GM18511 (cell line): ENCODE measurements around the gene KDM4C.

Experiments
- ATAC-seq: cut with Tn5 transposase; IDR thresholded peaks from one replicate; pipeline ENCODE4 v1.9.1; 2021; ENCODE audit warnings: mild to moderate bottlenecking, moderate library complexity; ENCODE audit not compliant: unreplicated experiment

The KDM4C gene

DNA sequence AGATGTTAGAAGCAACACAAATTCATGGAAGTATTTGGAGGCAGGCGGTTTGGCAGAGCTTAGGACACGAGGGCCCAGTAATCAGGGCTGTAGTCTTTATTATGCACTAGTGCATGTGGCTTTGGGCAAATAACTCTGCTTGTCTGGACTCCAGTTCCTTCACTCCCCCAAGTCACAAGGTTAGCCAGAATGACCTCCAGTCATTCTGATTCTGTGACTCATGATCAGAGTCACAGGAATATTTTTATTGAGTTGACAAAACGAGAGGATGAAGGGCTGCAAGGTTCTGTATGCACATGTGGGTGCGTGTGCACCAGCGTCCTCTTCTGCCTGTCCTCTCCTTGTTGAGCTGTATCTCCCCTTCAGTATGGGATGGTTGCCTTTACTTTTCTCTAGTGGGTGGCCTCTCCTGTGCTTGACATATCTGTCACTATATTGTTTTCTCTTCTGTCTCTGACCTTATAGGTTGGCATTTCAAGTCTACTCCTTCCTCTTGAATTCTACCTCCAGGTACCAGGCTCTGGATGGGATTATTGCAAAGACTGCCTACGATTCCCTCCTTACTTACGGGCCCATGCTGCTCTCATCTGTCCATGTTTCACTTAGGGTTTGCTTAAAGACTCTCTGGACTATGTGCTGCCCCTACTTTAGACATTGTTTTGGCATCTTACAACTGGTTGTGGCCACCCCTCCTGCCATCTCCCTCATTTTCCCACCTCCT, 94.6 kb downstream of the KDM4C start:
- no peak for ATAC-seq

DNA sequence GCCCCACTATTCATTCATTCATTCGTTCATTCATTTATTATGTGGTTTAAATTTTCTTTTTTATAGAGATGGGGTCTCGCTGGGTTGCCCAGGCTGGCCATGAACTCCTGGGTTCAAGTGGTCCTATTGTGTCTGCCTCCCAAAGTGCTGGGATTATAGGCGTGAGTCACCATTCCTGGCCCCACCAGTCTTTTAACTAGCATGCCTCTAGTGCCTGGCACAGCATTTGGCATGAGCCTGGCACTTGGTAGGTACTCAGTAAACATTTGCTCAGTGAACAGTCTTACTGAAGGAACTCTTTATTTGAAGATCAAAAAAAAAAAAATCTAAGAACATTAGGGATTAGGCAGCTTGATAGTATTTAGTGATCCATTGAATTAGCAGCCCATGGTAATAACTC, 98.1 kb downstream of the KDM4C start:
- ATAC-seq = no peak

DNA sequence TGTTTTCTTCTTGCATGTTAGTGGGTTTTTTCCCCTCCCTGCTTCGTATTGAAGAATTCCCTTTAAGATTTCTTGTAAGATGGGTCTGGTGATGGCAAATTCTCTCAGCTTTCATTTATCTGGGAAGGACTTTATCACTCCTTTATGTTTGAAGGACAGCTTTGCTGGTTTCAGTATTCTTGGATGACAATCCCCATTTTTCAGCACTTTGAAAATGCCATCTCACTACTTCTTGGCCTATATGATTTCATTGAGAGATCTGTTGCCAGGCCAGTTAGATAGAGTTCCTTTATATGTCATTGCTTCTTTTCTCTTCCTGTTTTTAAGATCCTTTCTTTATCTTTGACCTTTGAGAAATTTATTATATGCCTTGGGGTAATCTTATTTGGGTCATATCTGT, 106.3 kb downstream of the KDM4C start:
- ATAC-seq = no peak

DNA sequence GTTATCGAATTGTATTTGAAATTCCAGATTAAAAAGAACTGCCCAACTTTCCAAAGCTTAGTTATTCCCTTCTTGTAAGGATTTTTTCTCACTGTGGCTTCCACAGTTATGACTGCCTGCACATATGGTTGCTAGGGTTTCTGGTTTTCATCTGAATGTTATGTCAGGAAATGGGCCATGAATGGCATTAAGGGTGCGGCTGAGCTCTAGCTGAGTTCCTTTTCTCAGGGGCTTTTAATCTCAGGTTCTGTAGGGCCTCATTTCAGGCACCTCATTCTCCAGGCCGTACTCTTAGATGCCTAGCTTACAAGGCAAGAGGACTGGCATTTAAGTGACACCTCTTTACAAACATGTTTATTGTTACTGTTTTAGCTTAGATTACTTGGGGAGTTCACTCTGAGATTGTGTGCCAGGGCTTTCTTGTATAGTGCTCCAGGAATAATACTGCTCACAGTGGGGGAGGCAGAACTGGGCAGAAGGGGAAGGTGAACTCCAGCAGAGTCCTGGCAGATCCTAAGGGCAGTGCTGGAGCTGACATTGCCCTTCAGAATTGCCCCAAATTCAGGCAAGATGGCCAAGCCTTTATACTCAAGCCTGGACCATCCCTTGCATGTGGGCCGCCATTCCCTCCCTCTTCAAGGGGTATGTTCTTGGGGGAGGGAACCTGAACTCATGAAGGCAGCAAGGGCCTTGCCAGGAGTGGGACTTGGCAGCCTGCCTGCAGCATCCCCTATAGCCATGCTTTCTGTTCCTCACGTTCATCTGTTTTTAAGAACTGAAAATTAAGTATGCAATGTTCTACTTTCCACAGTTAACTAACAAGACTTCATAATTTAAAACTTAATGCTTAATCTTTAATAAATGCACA, 111.5 kb downstream of the KDM4C start:
- no peak for ATAC-seq

DNA sequence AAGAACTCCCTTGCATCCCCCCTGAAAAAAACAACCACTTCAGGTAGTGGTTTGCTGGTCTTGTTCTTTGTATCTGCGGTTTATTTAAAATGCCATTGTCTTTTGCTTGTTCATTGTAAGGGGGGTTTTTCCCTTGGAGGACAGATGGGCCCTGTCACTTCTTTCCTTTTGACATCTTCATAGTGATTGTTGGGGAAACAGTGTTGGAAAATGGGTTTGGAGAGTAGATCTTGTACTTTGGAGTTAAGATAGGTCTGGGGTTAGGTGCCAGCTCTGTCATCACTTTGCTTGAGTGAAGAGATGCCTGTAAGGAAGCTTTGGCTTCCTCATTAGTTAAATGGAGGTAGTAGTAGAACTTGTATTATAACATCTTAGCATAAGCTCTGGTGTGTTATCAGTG, 112.4 kb downstream of the KDM4C start:
- ATAC-seq = no peak

DNA sequence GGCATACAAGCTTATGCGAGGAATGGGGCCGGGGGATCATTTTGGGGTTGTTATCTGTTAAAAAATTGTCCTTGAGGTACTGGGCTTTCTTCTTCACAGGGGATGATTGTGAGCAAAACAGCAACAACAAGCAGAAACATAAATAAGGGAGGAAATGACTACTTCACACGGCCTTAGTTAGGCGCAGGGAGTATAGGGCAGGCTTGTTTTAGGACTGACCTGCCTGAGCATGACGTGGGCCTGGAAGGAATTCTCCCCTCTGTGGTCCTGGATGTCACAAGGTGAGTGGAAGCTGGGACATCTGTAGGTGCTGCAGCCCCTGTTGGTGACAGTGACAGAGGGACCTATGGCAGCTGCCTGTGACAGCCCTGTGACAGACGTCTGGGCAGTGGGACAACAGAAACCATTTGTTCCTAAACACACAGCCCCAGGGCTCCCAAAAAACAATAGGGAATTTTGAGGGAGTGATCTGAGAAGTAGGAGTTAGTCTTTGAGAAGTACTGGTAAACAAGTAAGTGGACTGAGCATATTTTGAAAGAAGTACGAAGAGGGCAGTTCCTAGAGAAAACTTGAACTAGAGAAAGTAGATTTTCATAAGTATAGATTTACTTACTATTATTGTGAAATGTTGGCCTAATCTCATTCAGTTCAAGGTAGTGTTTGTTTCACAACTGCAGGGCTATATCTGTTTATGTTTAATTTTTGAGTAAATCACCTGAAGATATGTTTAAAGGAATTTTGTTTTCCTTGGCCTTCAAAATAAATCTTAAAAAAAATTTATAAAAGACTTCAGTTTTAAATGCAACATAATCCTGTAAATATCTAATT, 113.1 kb downstream of the KDM4C start:
- ATAC-seq = no peak

DNA sequence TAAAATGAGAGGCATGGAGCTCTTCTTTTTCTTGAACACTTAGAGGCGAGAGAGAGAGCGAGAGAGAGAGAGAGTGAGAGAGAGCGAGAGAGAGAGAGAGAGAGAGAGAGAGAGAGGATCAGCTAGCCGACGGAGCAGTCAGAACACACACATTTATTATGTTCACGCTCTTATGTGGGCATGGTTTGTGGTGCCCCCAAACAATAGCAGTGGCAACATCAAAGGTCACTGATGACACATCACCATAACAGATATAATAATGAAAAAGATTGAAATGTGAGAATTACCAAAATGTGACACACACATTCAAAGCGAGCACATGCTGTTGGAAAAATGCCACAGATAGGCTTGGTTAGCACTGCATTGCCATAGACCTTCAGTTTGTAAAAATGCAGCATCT, 116.1 kb downstream of the KDM4C start:
- ATAC-seq = no peak

DNA sequence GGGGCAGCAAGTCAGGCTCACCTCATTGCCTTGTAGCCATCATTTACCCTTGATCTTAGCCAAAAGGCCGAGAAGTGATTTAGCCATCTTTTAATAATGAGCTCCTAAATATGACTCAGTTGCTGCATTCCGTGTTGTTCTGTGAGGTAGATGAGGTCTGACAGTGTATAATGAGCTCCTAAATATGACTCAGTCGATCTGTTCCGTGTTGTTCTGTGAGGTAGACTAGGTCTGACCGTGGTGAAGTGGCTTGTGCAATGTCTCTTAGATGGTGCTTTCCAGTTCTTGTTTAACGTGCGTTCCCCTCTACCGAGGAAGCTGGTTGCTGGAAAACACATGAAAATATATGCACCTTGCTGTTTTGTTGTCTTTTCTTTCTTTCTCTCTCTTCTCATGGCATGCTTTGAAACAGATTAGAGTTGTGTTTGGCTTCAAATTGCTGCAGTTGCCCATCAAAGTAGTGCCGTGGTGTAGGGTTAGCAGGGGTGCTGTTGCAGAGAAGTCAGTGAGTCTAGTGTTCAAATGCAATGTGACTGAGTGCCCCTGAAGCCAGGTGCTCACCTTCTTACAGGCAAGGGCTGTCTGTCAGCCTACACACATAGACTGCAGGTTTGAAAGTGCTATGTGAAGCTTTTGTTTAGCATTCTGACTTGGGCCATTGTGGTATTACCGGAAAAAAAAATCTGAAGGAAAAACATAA, 118.6 kb downstream of the KDM4C start:
- no peak for ATAC-seq

DNA sequence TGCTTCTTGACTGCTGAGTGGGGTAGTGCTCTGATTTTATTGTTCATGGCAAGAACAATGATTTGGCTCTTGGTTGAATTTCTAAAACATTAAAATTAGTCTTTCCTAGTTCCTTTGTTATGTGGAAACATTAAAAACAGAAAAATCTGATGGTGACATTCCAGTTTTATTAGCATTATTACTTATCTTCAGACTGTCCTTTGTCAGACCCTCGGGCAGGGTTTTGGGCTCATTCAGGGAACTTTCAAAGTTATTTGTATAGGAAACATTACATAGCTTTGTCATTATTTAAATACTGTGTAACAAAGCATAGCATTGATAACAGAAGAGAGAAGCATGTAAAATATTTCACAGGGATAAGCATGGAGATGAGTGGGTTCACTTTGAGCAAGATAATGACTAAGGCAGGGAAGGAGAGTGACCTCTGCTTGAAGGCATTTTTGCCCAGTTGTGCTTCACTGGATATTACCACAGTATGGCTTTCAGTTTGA, 119.9 kb downstream of the KDM4C start:
- no peak for ATAC-seq

DNA sequence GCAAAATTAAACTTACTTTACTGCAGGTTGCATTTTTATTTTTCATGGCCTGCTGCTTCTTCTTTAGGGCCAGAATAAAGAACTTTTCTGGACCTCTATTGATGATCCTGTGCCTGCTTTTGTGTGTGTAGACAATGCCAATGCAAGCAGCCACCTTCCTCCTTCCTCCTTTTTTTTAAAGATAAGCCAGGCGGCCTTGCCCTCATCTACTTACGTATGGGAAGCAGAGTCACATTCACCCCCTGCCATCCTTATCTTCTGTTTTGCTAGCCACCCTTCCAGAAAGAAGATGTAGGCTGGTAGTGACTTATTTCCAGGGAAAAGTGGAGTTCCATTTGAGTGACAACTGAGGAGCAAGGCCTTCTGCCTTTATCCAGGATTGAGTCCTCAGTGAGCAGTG, 122.9 kb downstream of the KDM4C start:
- ATAC-seq = no peak

DNA sequence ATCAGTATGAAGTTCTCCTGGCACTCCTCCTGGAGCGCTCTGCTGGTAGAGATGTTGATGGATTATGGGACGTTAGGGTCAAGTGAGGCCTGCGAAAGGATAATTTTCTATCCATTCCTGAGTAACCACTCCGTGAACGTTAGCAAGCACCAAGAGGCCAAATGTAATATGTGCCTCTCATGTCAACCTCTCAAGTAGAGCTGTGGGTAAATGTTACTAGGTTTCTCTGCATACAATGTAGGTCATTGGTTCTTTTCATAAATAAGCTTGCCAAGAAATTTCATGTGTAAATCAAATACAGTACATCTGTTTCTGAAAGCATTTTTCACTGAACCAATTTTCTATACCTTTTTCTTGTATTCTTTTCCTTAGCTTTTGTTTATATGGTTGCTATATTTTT, 126.3 kb downstream of the KDM4C start:
- no peak for ATAC-seq

DNA sequence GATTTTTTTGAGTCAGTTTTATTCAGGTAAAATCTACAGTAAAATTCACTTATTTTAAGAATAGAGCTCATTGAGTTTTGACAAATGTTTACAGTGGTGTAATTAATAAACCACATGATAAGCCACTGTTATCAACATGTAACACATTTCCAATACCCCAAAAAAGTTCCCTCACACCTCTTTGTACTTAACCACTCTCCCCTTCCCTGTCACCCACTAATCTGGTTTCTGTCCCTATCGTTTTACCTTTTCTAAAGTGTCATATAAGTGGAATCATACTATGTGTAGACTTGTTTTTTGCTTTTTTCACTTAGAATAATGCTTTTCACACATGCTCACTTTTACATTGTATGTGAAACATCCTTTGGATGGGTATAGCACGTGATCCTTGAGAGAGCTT, 127.2 kb downstream of the KDM4C start:
- no peak for ATAC-seq

DNA sequence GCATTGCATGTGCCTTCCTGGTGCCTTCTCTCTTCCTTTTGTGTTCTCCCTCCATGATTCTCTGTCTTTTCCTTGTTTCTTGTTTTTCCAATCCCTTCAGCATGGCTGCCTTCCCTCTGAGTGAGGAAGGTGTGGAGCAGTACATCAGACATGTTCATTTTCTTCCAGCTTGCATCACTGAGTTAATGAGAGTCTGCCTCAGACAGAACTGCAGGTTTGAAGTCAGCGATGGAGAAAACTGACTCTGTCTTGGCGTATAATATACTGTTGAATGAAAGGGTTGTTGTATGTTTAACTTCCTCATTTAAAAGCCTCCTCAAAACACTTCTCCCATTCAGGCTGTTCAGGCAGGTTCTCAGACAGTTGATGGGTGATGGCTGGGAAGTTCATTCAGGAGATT, 129.3 kb downstream of the KDM4C start:
- ATAC-seq = no peak

DNA sequence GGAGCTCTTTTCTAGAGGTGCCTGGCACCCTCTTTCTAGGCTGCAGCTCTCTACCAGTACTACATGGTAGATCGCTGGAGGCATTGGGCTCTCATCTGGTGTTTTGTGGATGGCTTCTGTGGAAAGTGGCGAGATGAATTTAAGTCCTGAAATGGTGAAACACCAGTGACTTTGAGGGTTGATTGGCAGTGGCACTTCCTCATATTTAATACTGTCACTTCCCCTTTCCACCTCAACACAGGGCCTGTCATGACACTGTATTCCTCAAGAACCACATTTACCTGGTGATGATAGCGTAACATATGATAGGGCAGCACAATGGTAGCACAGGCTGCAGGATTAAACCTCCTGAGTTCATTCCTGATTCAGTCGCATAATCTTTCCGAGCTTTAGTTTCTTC, 132.1 kb downstream of the KDM4C start:
- ATAC-seq = no peak

DNA sequence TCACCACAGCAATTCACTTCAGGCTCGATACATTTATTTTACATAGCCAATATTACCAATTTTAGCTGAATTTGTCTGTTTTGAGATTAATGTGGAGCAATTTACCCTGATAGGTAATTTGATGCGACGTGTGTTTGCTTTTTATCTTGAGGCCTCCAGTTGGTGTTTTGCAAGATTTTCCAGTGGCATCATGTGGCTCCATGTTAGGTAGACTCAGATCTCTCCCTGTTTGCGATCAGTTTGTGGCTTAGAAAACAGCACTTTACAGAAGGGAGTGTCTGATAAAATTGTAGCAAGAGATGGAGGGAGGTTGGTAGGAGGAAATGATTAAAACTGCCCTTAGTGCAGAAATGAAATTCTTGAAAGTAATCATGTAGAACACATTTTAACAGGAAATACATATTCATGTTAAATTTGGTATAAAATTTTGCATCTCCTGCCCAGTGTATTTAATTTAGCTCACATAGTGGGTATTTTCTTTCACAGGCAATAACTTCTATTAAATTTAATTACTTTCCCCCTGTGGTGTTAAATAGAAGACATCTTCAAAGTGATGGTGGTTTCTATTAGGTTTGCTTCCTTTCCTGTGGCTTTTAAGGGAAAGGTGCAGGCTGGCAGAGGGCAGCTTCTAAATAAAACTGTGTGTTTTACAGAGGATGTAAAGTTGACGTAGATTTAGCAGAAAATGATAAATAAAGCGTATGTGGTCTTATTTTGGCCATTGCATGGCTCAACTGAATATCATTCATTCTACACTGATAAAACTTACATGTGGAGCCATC, 135.8 kb downstream of the KDM4C start:
- peak; percentile 50 for ATAC-seq

DNA sequence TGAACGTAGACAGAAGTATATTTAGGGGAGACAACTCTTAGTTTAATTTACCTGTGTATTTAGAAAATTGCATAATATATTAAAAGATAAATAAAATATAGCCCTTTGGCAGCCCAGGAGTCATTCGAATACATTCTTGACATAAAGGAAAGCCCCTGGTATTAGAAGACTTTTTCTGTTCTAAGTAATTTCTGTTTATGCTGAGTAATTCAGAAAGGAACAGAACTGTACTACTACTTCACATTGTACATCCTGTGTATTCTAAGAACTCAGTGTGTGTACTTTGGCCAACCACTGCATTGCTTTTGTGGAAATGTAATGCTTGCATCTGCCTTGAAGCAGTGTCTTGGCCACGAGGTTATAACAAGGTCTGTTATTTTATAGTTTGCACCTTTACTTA, 136.4 kb downstream of the KDM4C start:
- ATAC-seq = peak; percentile 94

DNA sequence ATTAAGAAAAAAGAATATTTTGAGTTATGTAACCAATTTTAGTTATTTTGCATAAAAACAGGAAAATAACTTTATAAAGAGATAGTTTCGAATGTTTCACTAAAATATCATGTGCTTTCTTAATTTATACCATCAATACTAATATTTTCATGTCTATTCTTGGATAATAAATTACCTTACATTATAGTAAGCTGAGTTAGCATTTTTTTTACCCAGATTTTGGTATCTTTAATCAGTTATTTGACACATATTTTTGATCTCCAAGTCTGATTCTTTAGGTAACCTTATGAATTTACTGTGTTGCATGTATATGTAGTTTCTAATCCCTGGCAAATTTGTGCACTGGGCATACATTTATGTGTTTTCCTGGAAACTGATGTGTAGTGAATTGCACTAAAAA, 138.0 kb downstream of the KDM4C start:
- no peak for ATAC-seq

DNA sequence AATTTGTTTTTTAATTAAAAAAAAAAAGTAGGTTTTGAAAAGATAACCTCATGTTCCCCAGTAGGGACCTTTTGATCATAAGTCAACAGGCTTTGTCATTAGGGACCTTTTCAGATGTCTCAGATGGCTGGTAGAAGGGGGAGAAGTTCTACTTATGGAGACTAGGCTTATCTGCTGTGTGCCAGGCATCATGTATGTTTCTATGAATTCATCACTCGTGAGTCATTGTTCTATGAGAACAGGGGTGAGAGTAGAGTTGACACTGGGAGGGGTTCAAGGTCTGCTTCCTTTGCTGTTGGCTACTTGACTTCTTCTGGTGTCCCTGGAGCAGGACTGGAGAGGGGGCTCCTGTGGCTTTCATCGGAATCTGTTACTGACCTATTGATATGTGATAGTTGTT, 138.8 kb downstream of the KDM4C start:
- ATAC-seq = no peak

DNA sequence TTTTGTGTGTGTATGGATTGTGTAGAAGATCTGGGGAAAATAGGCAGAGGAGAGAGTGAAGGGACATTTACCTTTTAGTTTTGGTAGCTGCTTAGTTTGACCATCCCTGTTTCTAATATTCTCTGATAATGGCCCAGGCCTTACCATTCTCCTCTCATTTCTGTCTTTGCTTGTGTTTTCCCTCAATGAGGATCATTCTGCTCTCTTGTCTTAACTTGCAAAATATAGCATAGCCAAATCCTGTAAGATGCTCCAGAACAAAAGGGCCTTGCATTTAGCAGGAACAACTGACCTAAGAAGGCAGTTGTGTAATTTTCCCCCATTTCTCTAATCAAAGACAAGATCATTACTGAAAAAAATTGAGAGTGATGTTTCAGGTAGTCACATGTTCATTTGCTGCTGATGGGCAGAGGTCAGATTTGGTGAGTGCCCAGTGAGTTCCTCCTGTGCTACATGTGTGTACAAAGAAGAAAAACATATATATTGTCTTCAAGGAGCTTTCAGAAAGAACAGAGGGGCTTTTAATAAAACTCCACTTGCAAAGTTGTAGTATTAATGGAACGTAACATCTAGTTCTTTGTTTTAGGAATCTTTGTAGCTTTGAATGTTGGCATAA, 139.5 kb downstream of the KDM4C start:
- no peak for ATAC-seq

DNA sequence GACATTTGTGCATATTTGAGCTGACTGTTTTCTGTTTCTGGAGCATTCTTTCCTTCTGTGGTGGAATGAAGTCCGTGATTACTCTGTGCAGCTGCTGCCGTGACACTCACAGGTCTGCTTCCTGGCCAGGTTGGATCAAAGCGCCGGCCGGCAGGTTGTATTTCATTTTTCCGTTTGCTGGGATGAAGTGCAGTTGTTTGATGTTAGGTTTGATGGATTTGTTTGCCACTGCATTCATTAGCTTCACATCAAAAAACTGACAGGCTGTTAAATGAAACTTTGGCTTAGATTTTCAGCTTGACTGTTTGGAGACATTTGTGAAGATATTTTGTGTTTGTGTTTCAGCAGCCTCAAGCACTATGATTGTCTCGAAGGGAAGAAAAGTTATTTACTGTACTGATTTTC, 140.1 kb downstream of the KDM4C start:
- ATAC-seq = no peak
